ENCODE data around the gene PTPRU.
"Not testable (repeated sequence)": the region's sequence is repeated elsewhere in the genome, so short reads cannot be mapped to it uniquely, and the experiment has no call there.

PTPRU gene

GRCh38 chr1:29297450-29297849 lies 61.1 kb downstream of the PTPRU start:
- no peak for DNase-seq

- no peak for DNase-seq
These were observed 61.9 kb downstream of the PTPRU start for GRCh38 chr1:29298246-29298645.

- DNase-seq, result no peak
These were observed 63.1 kb downstream of the PTPRU start for GRCh38 chr1:29299446-29299845.

GRCh38 chr1:29301732-29302131 lies 65.4 kb downstream of the PTPRU start:
- not testable (repeated sequence) for DNase-seq

- no peak for DNase-seq
These were observed 67.1 kb downstream of the PTPRU start for GRCh38 chr1:29303201-29304024.

GRCh38 chr1:29304025-29304684 lies 67.8 kb downstream of the PTPRU start:
- no peak for DNase-seq

GRCh38 chr1:29305943-29306342 lies 69.6 kb downstream of the PTPRU start:
- DNase-seq, result no peak

- DNase-seq, result no peak
These were observed 70.3 kb downstream of the PTPRU start for GRCh38 chr1:29306471-29307140.

- DNase-seq, result no peak
These were observed 72.8 kb downstream of the PTPRU start for GRCh38 chr1:29309075-29309474.

- DNase-seq, result no peak
These were observed 73.3 kb downstream of the PTPRU start for GRCh38 chr1:29309621-29310020.

- DNase-seq, result no peak
These were observed 74.4 kb downstream of the PTPRU start for GRCh38 chr1:29310616-29311180.

GRCh38 chr1:29311352-29312030 lies 75.2 kb downstream of the PTPRU start:
- no peak for DNase-seq

- no peak for DNase-seq
These were observed 76.4 kb downstream of the PTPRU start for GRCh38 chr1:29312469-29313461.

- not testable (repeated sequence) for DNase-seq
These were observed 78.4 kb downstream of the PTPRU start for GRCh38 chr1:29314685-29315084.

- no peak for DNase-seq
These were observed 78.9 kb downstream of the PTPRU start for GRCh38 chr1:29315262-29315661.

- no peak for DNase-seq
These were observed 79.6 kb downstream of the PTPRU start for GRCh38 chr1:29315876-29316275.

- no peak for DNase-seq
These were observed 81.0 kb downstream of the PTPRU start for GRCh38 chr1:29317063-29317915.

GRCh38 chr1:29317916-29318530 lies 81.7 kb downstream of the PTPRU start:
- DNase-seq, result no peak

- no peak for DNase-seq
These were observed 82.4 kb downstream of the PTPRU start for GRCh38 chr1:29318724-29319123.
